Measurements from ENCODE around the gene STIM1. TPM values are rescaled to one million over a fixed set of nuclear protein-coding genes. Genes with fewer than 3 reads are reported as not detected.

The STIM1 gene
- total and polyA plus RNA-seq, 4 donors, result 12.1 to 56.4 (median 41.2) TPM

- H3K36me3 ChIP-seq (ENCODE audit: control insufficient read depth in 4 of 4, insufficient read depth in 4 of 4, low read length in 4 of 4), result no peaks in the 10 kb centered on the region
- no peaks in the 10 kb centered on the region for H3K27me3 ChIP-seq (ENCODE audit: control insufficient read depth in 3 of 3, insufficient read depth in 3 of 3, low read length in 2 of 3)
- no peak overlapping the region for H3K9ac ChIP-seq (ENCODE audit: insufficient read depth in 1 of 2, low read length in 2 of 2)
- TF ChIP-seq CTCF (IDR thresholded peaks at IDR 0.05; ENCODE audit: control extremely low read depth, extremely low read depth), result no peak
- DNase-seq (no peak), ATAC-seq (ENCODE audit: insufficient read depth, low FRiP score) (no peak)
- WGBS, 2 donors, result 78 to 91% methylated on average over 3 of the region's 3 CpGs
- H3K4me3 ChIP-seq, result no peak overlapping the region
- no peaks in the 10 kb centered on the region for H3K9me3 ChIP-seq (ENCODE audit: control insufficient read depth in 4 of 4, insufficient read depth in 3 of 4, low read length in 3 of 4)
- no peak overlapping the region for H3K27ac ChIP-seq (ENCODE audit: low read depth in 1 of 2, low read length in 1 of 2)
- H3K4me1 ChIP-seq (ENCODE audit: control insufficient read depth in 5 of 5, insufficient read depth in 5 of 5, low read length in 5 of 5), result peaks cover 0 to 17% (median 11%) of the 10 kb centered on the region in 5 donors
These were observed 99.2 kb downstream of the STIM1 start for GRCh38 chr11:3954448-3955298.

- no peak for ATAC-seq (ENCODE audit: insufficient read depth, low FRiP score)
- TF ChIP-seq CTCF (IDR thresholded peaks at IDR 0.05; ENCODE audit: control extremely low read depth, extremely low read depth), result no peak
These were observed 99.8 kb downstream of the STIM1 start for GRCh38 chr11:3955299-3955665.

GRCh38 chr11:3956038-3956437 lies 100.6 kb downstream of the STIM1 start:
- Histone ChIP-seq H3K9me3 (ENCODE audit: control insufficient read depth in 4 of 4, insufficient read depth in 3 of 4, low read length in 3 of 4) (no peaks in the 10 kb centered on the region), H3K27me3 (ENCODE audit: control insufficient read depth in 3 of 3, insufficient read depth in 3 of 3, low read length in 2 of 3) (no peaks in the 10 kb centered on the region), H3K4me1 (ENCODE audit: control insufficient read depth in 5 of 5, insufficient read depth in 5 of 5, low read length in 5 of 5) (peaks cover 0 to 12% (median 8%) of the 10 kb centered on the region in 5 donors), H3K27ac (ENCODE audit: low read depth in 1 of 2, low read length in 1 of 2) (no peak overlapping the region), H3K9ac (ENCODE audit: insufficient read depth in 1 of 2, low read length in 2 of 2) (no peak overlapping the region), H3K36me3 (ENCODE audit: control insufficient read depth in 4 of 4, insufficient read depth in 4 of 4, low read length in 4 of 4) (no peaks in the 10 kb centered on the region), H3K4me3 (no peak overlapping the region)
- WGBS, 2 donors, result 98 to 100% methylated on average over 2 of the region's 2 CpGs
- DNase-seq (no peak), ATAC-seq (ENCODE audit: insufficient read depth, low FRiP score) (no peak)
- no peak for TF ChIP-seq CTCF (IDR thresholded peaks at IDR 0.05; ENCODE audit: control extremely low read depth, extremely low read depth)

More at GRCh38 chr11:3955299-3955665, 99.8 kb downstream of the STIM1 start:
- H3K4me1 ChIP-seq (ENCODE audit: control insufficient read depth in 5 of 5, insufficient read depth in 5 of 5, low read length in 5 of 5), result peaks cover 0 to 17% (median 11%) of the 10 kb centered on the region in 5 donors
- no peak for DNase-seq
- H3K9me3 ChIP-seq (ENCODE audit: control insufficient read depth in 4 of 4, insufficient read depth in 3 of 4, low read length in 3 of 4), result no peaks in the 10 kb centered on the region
- no peak overlapping the region for H3K4me3 ChIP-seq
- H3K36me3 ChIP-seq (ENCODE audit: control insufficient read depth in 4 of 4, insufficient read depth in 4 of 4, low read length in 4 of 4), result no peaks in the 10 kb centered on the region
- no peak overlapping the region for H3K9ac ChIP-seq (ENCODE audit: insufficient read depth in 1 of 2, low read length in 2 of 2)
- no peak overlapping the region for H3K27ac ChIP-seq (ENCODE audit: low read depth in 1 of 2, low read length in 1 of 2)
- H3K27me3 ChIP-seq (ENCODE audit: control insufficient read depth in 3 of 3, insufficient read depth in 3 of 3, low read length in 2 of 3), result no peaks in the 10 kb centered on the region
- WGBS, 2 donors, result 78 to 89% methylated on average over 1 of the region's 1 CpG
